Measurements from ENCODE around the gene IMMT.

- TF ChIP-seq CTCF (IDR thresholded peaks at IDR 0.05): no peak
- no peak for TF ChIP-seq EP300 (IDR thresholded peaks at IDR 0.05)
- TF ChIP-seq POLR2A (IDR thresholded peaks at IDR 0.05): no peak
- TF ChIP-seq POLR2AphosphoS5 (IDR thresholded peaks at IDR 0.05): no peak
Measured at GRCh38 chr2:86124683-86125082, 70.6 kb downstream of the IMMT start.

All from upper lobe of left lung (tissue), 4 donors.